ENCODE data around the gene MXD4.
"Not testable (repeated sequence)": the region's sequence is repeated elsewhere in the genome, so short reads cannot be mapped to it uniquely, and the experiment has no call there.

MXD4 gene

GRCh38 chr4:2276581-2277325 lies 14.8 kb upstream of the MXD4 start:
- Histone ChIP-seq H3K36me3 (replicated peaks; ENCODE audit: insufficient read depth, low read length) (no peaks in the 10 kb centered on the region), H3K4me3 (ENCODE audit: low read length) (no peak overlapping the region), H3K27ac (ENCODE audit: low read length) (no peak overlapping the region), H3K4me2 (ENCODE audit: low read depth, low read length) (no peak overlapping the region), H3K9me2 (replicated peaks; ENCODE audit: insufficient read depth, low read length) (no peaks in the 10 kb centered on the region), H2AFZ (ENCODE audit: low read length) (no peak overlapping the region), H3K9me3 (replicated peaks; ENCODE audit: insufficient read depth, low read length) (no peaks in the 10 kb centered on the region), H4K20me1 (ENCODE audit: insufficient read depth, low read length) (no peaks in the 10 kb centered on the region), H3F3A (ENCODE audit: insufficient read depth, low read length) (peaks cover 4% of the 10 kb centered on the region), H3K27me3 (replicated peaks; ENCODE audit: insufficient read depth, low read length) (no peaks in the 10 kb centered on the region), H3K9ac (ENCODE audit: low read length) (no peak overlapping the region), H3K4me1 (ENCODE audit: low read length) (peaks cover 9% of the 10 kb centered on the region), H3K79me2 (ENCODE audit: low read length) (no peaks in the 10 kb centered on the region)
- TF ChIP-seq EZH2phosphoT487 (IDR thresholded peaks at IDR 0.05; ENCODE audit: low read length) (no peak), CTCF (IDR thresholded peaks at IDR 0.05; ENCODE audit: low read length) (no peak), EZH2 (optimal IDR thresholded peaks at IDR 0.05; ENCODE audit: low read depth, low read length) (no peak)
- no peak for DNase-seq

GRCh38 chr4:2275546-2276251 lies 13.8 kb upstream of the MXD4 start:
- TF ChIP-seq CTCF (IDR thresholded peaks at IDR 0.05; ENCODE audit: low read length) = no peak
- no peak for TF ChIP-seq EZH2 (optimal IDR thresholded peaks at IDR 0.05; ENCODE audit: low read depth, low read length)
- no peak for TF ChIP-seq EZH2phosphoT487 (IDR thresholded peaks at IDR 0.05; ENCODE audit: low read length)
- no peak overlapping the region for H3K4me2 ChIP-seq (ENCODE audit: low read depth, low read length)
- H4K20me1 ChIP-seq (ENCODE audit: insufficient read depth, low read length) = no peaks in the 10 kb centered on the region
- no peak overlapping the region for H2AFZ ChIP-seq (ENCODE audit: low read length)
- no peaks in the 10 kb centered on the region for H3K4me1 ChIP-seq (ENCODE audit: low read length)
- no peaks in the 10 kb centered on the region for H3K9me3 ChIP-seq (replicated peaks; ENCODE audit: insufficient read depth, low read length)
- no peak for DNase-seq
- no peaks in the 10 kb centered on the region for H3F3A ChIP-seq (ENCODE audit: insufficient read depth, low read length)
- no peaks in the 10 kb centered on the region for H3K9me2 ChIP-seq (replicated peaks; ENCODE audit: insufficient read depth, low read length)
- H3K36me3 ChIP-seq (replicated peaks; ENCODE audit: insufficient read depth, low read length) = no peaks in the 10 kb centered on the region
- no peak overlapping the region for H3K4me3 ChIP-seq (ENCODE audit: low read length)
- no peak overlapping the region for H3K27ac ChIP-seq (ENCODE audit: low read length)
- H3K79me2 ChIP-seq (ENCODE audit: low read length) = no peaks in the 10 kb centered on the region
- no peaks in the 10 kb centered on the region for H3K27me3 ChIP-seq (replicated peaks; ENCODE audit: insufficient read depth, low read length)
- no peak overlapping the region for H3K9ac ChIP-seq (ENCODE audit: low read length)

GRCh38 chr4:2275044-2275397 lies 13.1 kb upstream of the MXD4 start:
- H3K4me2 ChIP-seq (ENCODE audit: low read depth, low read length); H3K27ac ChIP-seq (ENCODE audit: low read length); H3K9me3 ChIP-seq (replicated peaks; ENCODE audit: insufficient read depth, low read length); H3K9ac ChIP-seq (ENCODE audit: low read length); DNase-seq; H3F3A ChIP-seq (ENCODE audit: insufficient read depth, low read length); H3K79me2 ChIP-seq (ENCODE audit: low read length); H3K4me1 ChIP-seq (ENCODE audit: low read length); H3K27me3 ChIP-seq (replicated peaks; ENCODE audit: insufficient read depth, low read length); H3K36me3 ChIP-seq (replicated peaks; ENCODE audit: insufficient read depth, low read length); H2AFZ ChIP-seq (ENCODE audit: low read length); H3K9me2 ChIP-seq (replicated peaks; ENCODE audit: insufficient read depth, low read length); H4K20me1 ChIP-seq (ENCODE audit: insufficient read depth, low read length); H3K4me3 ChIP-seq (ENCODE audit: low read length): not testable (repeated sequence)

All from MM.1S (cell line).